ENCODE measurements around the gene ILKAP. TPM values are rescaled to one million over a fixed set of nuclear protein-coding genes. Genes with fewer than 3 reads are reported as not detected.

Gene ILKAP
- total RNA-seq, 2 experiments from 2014 or later: 42.1 to 43.3 TPM

GRCh38 chr2:238138331-238139195 lies 64.9 kb downstream of the ILKAP start, which contains the start of gene KLHL30:
KLHL30 (plus strand) TSS chr2:238138668; CDS start chr2:238140755, 2,087 bp downstream.
- H3K27ac Mint-ChIP-seq: no peak within 1 kb of the TSS
- no peak within 1 kb of the TSS for H3K4me3 Mint-ChIP-seq
- no peak for DNase-seq
- intact Hi-C loops (cut with micrococcal nuclease): no loop called here
- no peak for ATAC-seq
- H3K36me3 Mint-ChIP-seq (ENCODE audit: low read depth): no peaks in the 10 kb centered on the region
- TF ChIP-seq CTCF (IDR thresholded peaks at IDR 0.05): no peak
- ChIA-PET POLR2A (interaction anchor here (0.6 kb wide), 1 partner anchor 255 kb away, joined by 3 read pairs; no protein-coding TSS in a partner anchor), CTCF (interaction anchor here (1.0 to 1.7 kb wide), 4 partner anchors 14 to 212 kb away, joined by 3 to 11 read pairs (median 5); no protein-coding TSS in a partner anchor)
- H3K4me1 Mint-ChIP-seq (ENCODE audit: low read depth): peaks cover 7% of the 10 kb centered on the region
- H3K9me3 Mint-ChIP-seq: no peaks in the 10 kb centered on the region
- no peaks in the 10 kb centered on the region for H3K27me3 Mint-ChIP-seq

GRCh38 chr2:238137885-238138284 lies 65.6 kb downstream of the ILKAP start:
- no peaks in the 10 kb centered on the region for H3K36me3 Mint-ChIP-seq (ENCODE audit: low read depth)
- DNase-seq: no peak
- intact Hi-C loops (cut with micrococcal nuclease): no loop called here
- no peak for ATAC-seq
- H3K4me3 Mint-ChIP-seq: no peak overlapping the region
- no peak for TF ChIP-seq CTCF (IDR thresholded peaks at IDR 0.05)
- H3K27ac Mint-ChIP-seq: no peak overlapping the region
- ChIA-PET CTCF (no interaction called here), POLR2A (no interaction called here)
- H3K27me3 Mint-ChIP-seq: no peaks in the 10 kb centered on the region
- peaks cover 6% of the 10 kb centered on the region for H3K4me1 Mint-ChIP-seq (ENCODE audit: low read depth)
- H3K9me3 Mint-ChIP-seq: no peaks in the 10 kb centered on the region

GRCh38 chr2:238136820-238137537 lies 66.5 kb downstream of the ILKAP start:
- Mint-ChIP-seq H3K4me1 (ENCODE audit: low read depth) (peaks cover 6% of the 10 kb centered on the region), H3K9me3 (no peaks in the 10 kb centered on the region), H3K27me3 (no peaks in the 10 kb centered on the region), H3K27ac (no peak overlapping the region), H3K4me3 (no peak overlapping the region), H3K36me3 (ENCODE audit: low read depth) (no peaks in the 10 kb centered on the region)
- no peak for TF ChIP-seq CTCF (IDR thresholded peaks at IDR 0.05)
- intact Hi-C loops (cut with micrococcal nuclease): no loop called here
- ChIA-PET CTCF (no interaction called here), POLR2A (no interaction called here)
- ATAC-seq (no peak), DNase-seq (no peak)

- DNase-seq (no peak), ATAC-seq (no peak)
- Mint-ChIP-seq H3K27me3 (no peaks in the 10 kb centered on the region), H3K27ac (no peak overlapping the region), H3K36me3 (ENCODE audit: low read depth) (no peaks in the 10 kb centered on the region), H3K9me3 (no peaks in the 10 kb centered on the region), H3K4me3 (no peak overlapping the region), H3K4me1 (ENCODE audit: low read depth) (no peaks in the 10 kb centered on the region)
- ChIA-PET POLR2A (interaction anchor here (0.8 kb wide), 1 partner anchor 208 kb away, joined by 3 read pairs; no protein-coding TSS in a partner anchor), CTCF (no interaction called here)
- intact Hi-C loops (cut with micrococcal nuclease): no loop called here
- no peak for TF ChIP-seq CTCF (IDR thresholded peaks at IDR 0.05)
Observed at GRCh38 chr2:238135601-238136150, 67.8 kb downstream of the ILKAP start.

Measured in activated CD8-positive, alpha-beta T cell treated with anti-CD3 and anti-CD28 coated beads for 36 hours (primary cell).